HCT116 (cell line): ENCODE data around the gene MAST4.

Experiments
- CTCF ChIP-seq, 3 experiments: fragments of 200-600 bp in 1 of 3; sonication (generic) in 1 of 3; IDR thresholded peaks in 2 of 3; conservative IDR thresholded peaks in 1 of 3; 2 replicates each; pipeline ENCODE4 v1.5.1; 2012 to 2017; ENCODE audit warnings: low read depth in 2 of 3, low read length in 2 of 3, antibody characterized with exemption in 1 of 3, borderline replicate concordance in 1 of 3, control low read depth in 1 of 3, mild to moderate bottlenecking in 1 of 3, mixed read lengths in 1 of 3, mixed run types in 1 of 3, moderate library complexity in 1 of 3; ENCODE audit not compliant: insufficient read depth in 1 of 3
- ELF1 ChIP-seq: IDR thresholded peaks from 2 replicates; pipeline ENCODE4 v1.6.1; 2012; ENCODE audit warnings: low read depth, borderline replicate concordance
- EZH2 ChIP-seq: fragments of 200-600 bp; sonication (generic); IDR thresholded peaks from 2 replicates; pipeline ENCODE4 v1.6.1; 2017; ENCODE audit warnings: antibody characterized with exemption, mixed run types
- POLR2AphosphoS5 ChIP-seq: IDR thresholded peaks from 2 replicates; pipeline ENCODE4 v1.6.1; 2011; ENCODE audit warnings: mild to moderate bottlenecking, low read depth, low read length, moderate library complexity
- REST ChIP-seq: IDR thresholded peaks from 2 replicates; pipeline ENCODE4 v1.6.1; 2012; ENCODE audit warnings: low read depth
- SP1 ChIP-seq: IDR thresholded peaks from 2 replicates; pipeline ENCODE4 v1.6.1; 2012; ENCODE audit warnings: low read depth
- ZFX ChIP-seq: fragments of 450-650 bp; IDR thresholded peaks from 2 replicates; pipeline ENCODE4 v1.6.1; 2017

- no peak for TF ChIP-seq CTCF (IDR thresholded peaks at IDR 0.05 in 2 of 3, conservative IDR thresholded peaks at IDR 0.05 in 1 of 3; ENCODE audit: borderline replicate concordance in 1 of 3, insufficient read depth in 1 of 3, low read depth in 2 of 3, low read length in 2 of 3)
- no peak for TF ChIP-seq POLR2AphosphoS5
- TF ChIP-seq REST = no peak
- TF ChIP-seq ZFX = no peak
- no peak for TF ChIP-seq ELF1
- TF ChIP-seq SP1 = no peak
- no peak for TF ChIP-seq EZH2
Observed at GRCh38 chr5:66587771-66588170, 8.4 kb upstream of the MAST4 start.
